ENCODE measurements around the gene GUCA1A.

GUCA1A gene

GRCh38 chr6:42177514-42178364 lies 4.6 kb downstream of the GUCA1A start:
- Histone ChIP-seq H3K27me3 (ENCODE audit: insufficient read depth, insufficient read length) (no peaks in the 10 kb centered on the region), H3K9ac (ENCODE audit: insufficient read length, low read depth) (peak overlapping the region; percentile 63), H3K4me3 (ENCODE audit: insufficient read length, low read depth) (peak overlapping the region; percentile 45), H3K36me3 (ENCODE audit: insufficient read depth, insufficient read length, low read length) (no peaks in the 10 kb centered on the region), H3K9me3 (ENCODE audit: insufficient read depth, low read length) (no peaks in the 10 kb centered on the region), H3K4me1 (ENCODE audit: insufficient read depth, insufficient read length) (peaks cover 5% of the 10 kb centered on the region)
- TF ChIP-seq YY1 (IDR thresholded peaks at IDR 0.05; ENCODE audit: insufficient read depth, insufficient read length) (no peak), SUZ12 (IDR thresholded peaks at IDR 0.05; ENCODE audit: extremely low read depth, insufficient read depth, insufficient read length) (no peak)
- no peak for DNase-seq (ENCODE audit: low read depth, low spot score)

DNA sequence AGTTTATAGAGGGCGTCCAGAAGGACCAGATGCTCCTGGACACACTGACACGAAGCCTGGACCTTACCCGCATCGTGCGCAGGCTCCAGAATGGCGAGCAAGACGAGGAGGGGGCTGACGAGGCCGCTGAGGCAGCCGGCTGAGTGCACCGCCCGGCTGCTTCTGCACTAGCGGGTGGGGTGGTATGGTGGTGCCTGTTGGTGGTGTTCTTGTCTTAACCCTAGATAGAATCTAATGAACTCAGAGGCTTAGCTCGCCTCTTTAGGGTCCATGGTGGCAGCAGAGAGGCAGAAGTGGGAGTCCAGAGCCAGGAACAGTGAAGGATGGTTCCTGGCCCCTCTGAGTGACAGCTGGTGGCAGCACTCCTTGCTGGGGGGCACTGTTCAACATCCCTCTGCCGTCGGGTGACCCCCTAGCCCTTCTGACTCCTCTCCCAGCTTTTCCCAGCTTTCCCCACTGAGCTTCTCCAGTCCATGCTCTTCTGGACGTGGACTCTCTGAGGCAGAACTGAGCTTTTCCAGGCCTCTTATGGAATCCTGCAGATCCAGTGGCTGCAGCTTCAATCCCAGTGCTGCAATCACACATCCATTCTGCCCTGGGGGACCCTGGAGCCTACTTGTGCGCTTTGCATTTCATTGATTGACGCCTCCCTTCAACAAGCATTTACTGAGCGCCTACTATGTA lies 6.2 kb downstream of the GUCA1A start:
- DNase-seq (ENCODE audit: low read depth, low spot score), result no peak
- TF ChIP-seq SUZ12 (IDR thresholded peaks at IDR 0.05; ENCODE audit: extremely low read depth, insufficient read depth, insufficient read length) (no peak), ZNF274 (IDR thresholded peaks at IDR 0.05; ENCODE audit: low read depth, low read length) (no peak), YY1 (IDR thresholded peaks at IDR 0.05; ENCODE audit: insufficient read depth, insufficient read length) (no peak)
- Histone ChIP-seq H3K9me3 (ENCODE audit: insufficient read depth, low read length) (no peaks in the 10 kb centered on the region), H3K4me1 (ENCODE audit: insufficient read depth, insufficient read length) (peaks cover 5% of the 10 kb centered on the region), H3K9ac (ENCODE audit: insufficient read length, low read depth) (no peak overlapping the region), H3K27me3 (ENCODE audit: insufficient read depth, insufficient read length) (no peaks in the 10 kb centered on the region), H3K36me3 (ENCODE audit: insufficient read depth, insufficient read length, low read length) (no peaks in the 10 kb centered on the region), H3K4me3 (ENCODE audit: insufficient read length, low read depth) (no peak overlapping the region)

- DNase-seq (ENCODE audit: low read depth, low spot score), result no peak
- H3K4me3 ChIP-seq (ENCODE audit: insufficient read length, low read depth), result no peak overlapping the region
- H3K9ac ChIP-seq (ENCODE audit: insufficient read length, low read depth), result no peak overlapping the region
- no peaks in the 10 kb centered on the region for H3K9me3 ChIP-seq (ENCODE audit: insufficient read depth, low read length)
- no peaks in the 10 kb centered on the region for H3K36me3 ChIP-seq (ENCODE audit: insufficient read depth, insufficient read length, low read length)
- H3K27me3 ChIP-seq (ENCODE audit: insufficient read depth, insufficient read length), result no peaks in the 10 kb centered on the region
- no peak for TF ChIP-seq YY1 (IDR thresholded peaks at IDR 0.05; ENCODE audit: insufficient read depth, insufficient read length)
- no peak for TF ChIP-seq ZNF274 (IDR thresholded peaks at IDR 0.05; ENCODE audit: low read depth, low read length)
- no peak for TF ChIP-seq SUZ12 (IDR thresholded peaks at IDR 0.05; ENCODE audit: extremely low read depth, insufficient read depth, insufficient read length)
- H3K4me1 ChIP-seq (ENCODE audit: insufficient read depth, insufficient read length), result peaks cover 8% of the 10 kb centered on the region
Observed at GRCh38 chr6:42179945-42180313, 6.8 kb downstream of the GUCA1A start.

DNA sequence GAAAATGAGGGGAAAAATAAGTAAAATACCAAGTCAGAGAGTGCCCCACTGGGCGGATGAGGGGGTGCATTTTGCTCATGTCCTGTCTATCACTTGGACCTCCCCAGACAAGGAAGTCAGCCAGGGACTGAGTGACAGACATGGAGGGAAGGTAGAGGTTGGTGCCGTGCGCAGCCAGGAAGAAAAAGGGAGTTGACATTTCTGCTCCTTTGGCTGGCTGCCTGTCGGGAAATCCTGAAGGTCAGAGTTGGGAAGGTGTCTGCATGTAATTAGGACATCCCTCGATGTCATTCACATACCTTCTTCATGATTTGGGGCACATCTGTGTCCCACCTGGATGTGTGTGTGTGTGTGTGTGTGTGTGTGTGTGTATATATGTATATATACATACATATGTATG lies 8.9 kb downstream of the GUCA1A start:
- no peak for DNase-seq (ENCODE audit: low read depth, low spot score)
- Histone ChIP-seq H3K36me3 (ENCODE audit: insufficient read depth, insufficient read length, low read length) (no peaks in the 10 kb centered on the region), H3K4me1 (ENCODE audit: insufficient read depth, insufficient read length) (peaks cover 10% of the 10 kb centered on the region), H3K27me3 (ENCODE audit: insufficient read depth, insufficient read length) (no peaks in the 10 kb centered on the region), H3K9me3 (ENCODE audit: insufficient read depth, low read length) (no peaks in the 10 kb centered on the region), H3K9ac (ENCODE audit: insufficient read length, low read depth) (no peak overlapping the region), H3K4me3 (ENCODE audit: insufficient read length, low read depth) (no peak overlapping the region)
- TF ChIP-seq YY1 (IDR thresholded peaks at IDR 0.05; ENCODE audit: insufficient read depth, insufficient read length), result no peak
- TF ChIP-seq SUZ12 (IDR thresholded peaks at IDR 0.05; ENCODE audit: extremely low read depth, insufficient read depth, insufficient read length), result no peak
- TF ChIP-seq ZNF274 (IDR thresholded peaks at IDR 0.05; ENCODE audit: low read depth, low read length), result no peak

DNA sequence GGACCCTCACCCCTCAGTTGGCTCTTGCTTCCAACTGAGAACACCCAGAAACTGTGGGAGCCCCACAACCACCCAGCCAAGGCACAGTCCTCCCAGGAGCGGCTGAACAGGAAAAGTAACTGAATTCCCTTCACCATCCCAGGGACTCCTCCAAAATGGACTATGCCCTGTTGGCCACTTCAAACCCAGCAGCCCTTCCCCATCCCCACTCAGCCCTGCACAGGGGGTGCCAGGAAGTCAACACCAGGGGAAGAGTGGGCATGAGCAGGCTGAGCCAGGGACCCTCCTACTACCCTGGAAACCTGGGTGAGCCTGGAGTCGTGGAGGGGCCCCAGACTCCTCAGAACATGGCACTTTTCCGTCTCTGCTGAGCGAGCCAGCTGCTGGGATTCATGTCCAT lies 11.3 kb downstream of the GUCA1A start:
- TF ChIP-seq ZNF274 (IDR thresholded peaks at IDR 0.05; ENCODE audit: low read depth, low read length) (no peak), SUZ12 (IDR thresholded peaks at IDR 0.05; ENCODE audit: extremely low read depth, insufficient read depth, insufficient read length) (no peak), YY1 (IDR thresholded peaks at IDR 0.05; ENCODE audit: insufficient read depth, insufficient read length) (no peak)
- H3K36me3 ChIP-seq (ENCODE audit: insufficient read depth, insufficient read length, low read length), result no peaks in the 10 kb centered on the region
- H3K4me1 ChIP-seq (ENCODE audit: insufficient read depth, insufficient read length), result peaks cover 5% of the 10 kb centered on the region
- no peak overlapping the region for H3K4me3 ChIP-seq (ENCODE audit: insufficient read length, low read depth)
- no peak overlapping the region for H3K9ac ChIP-seq (ENCODE audit: insufficient read length, low read depth)
- no peaks in the 10 kb centered on the region for H3K9me3 ChIP-seq (ENCODE audit: insufficient read depth, low read length)
- DNase-seq (ENCODE audit: low read depth, low spot score), result no peak
- H3K27me3 ChIP-seq (ENCODE audit: insufficient read depth, insufficient read length), result no peaks in the 10 kb centered on the region

- Histone ChIP-seq H3K27me3 (ENCODE audit: insufficient read depth, insufficient read length) (no peaks in the 10 kb centered on the region), H3K4me1 (ENCODE audit: insufficient read depth, insufficient read length) (peaks cover 5% of the 10 kb centered on the region), H3K36me3 (ENCODE audit: insufficient read depth, insufficient read length, low read length) (no peaks in the 10 kb centered on the region), H3K9me3 (ENCODE audit: insufficient read depth, low read length) (no peaks in the 10 kb centered on the region), H3K4me3 (ENCODE audit: insufficient read length, low read depth) (no peak overlapping the region), H3K9ac (ENCODE audit: insufficient read length, low read depth) (no peak overlapping the region)
- DNase-seq (ENCODE audit: low read depth, low spot score), result no peak
- TF ChIP-seq ZNF274 (IDR thresholded peaks at IDR 0.05; ENCODE audit: low read depth, low read length), result no peak
- no peak for TF ChIP-seq YY1 (IDR thresholded peaks at IDR 0.05; ENCODE audit: insufficient read depth, insufficient read length)
- TF ChIP-seq SUZ12 (IDR thresholded peaks at IDR 0.05; ENCODE audit: extremely low read depth, insufficient read depth, insufficient read length), result no peak
Observed at GRCh38 chr6:42185597-42185996, 12.4 kb downstream of the GUCA1A start.

- no peak for DNase-seq (ENCODE audit: low read depth, low spot score)
- no peak overlapping the region for H3K4me3 ChIP-seq (ENCODE audit: insufficient read length, low read depth)
- no peaks in the 10 kb centered on the region for H3K36me3 ChIP-seq (ENCODE audit: insufficient read depth, insufficient read length, low read length)
- no peak overlapping the region for H3K9ac ChIP-seq (ENCODE audit: insufficient read length, low read depth)
- H3K9me3 ChIP-seq (ENCODE audit: insufficient read depth, low read length), result no peaks in the 10 kb centered on the region
- peaks cover 5% of the 10 kb centered on the region for H3K4me1 ChIP-seq (ENCODE audit: insufficient read depth, insufficient read length)
- no peaks in the 10 kb centered on the region for H3K27me3 ChIP-seq (ENCODE audit: insufficient read depth, insufficient read length)
- TF ChIP-seq SUZ12 (IDR thresholded peaks at IDR 0.05; ENCODE audit: extremely low read depth, insufficient read depth, insufficient read length), result no peak
- no peak for TF ChIP-seq YY1 (IDR thresholded peaks at IDR 0.05; ENCODE audit: insufficient read depth, insufficient read length)
- no peak for TF ChIP-seq ZNF274 (IDR thresholded peaks at IDR 0.05; ENCODE audit: low read depth, low read length)
Observed at GRCh38 chr6:42188406-42188805, 15.2 kb downstream of the GUCA1A start.

Measured in NT2/D1 (cell line).